ENCODE results near the gene SDR42E2.

GRCh38 chr16:22207715-22208360, 45.5 kb downstream of the SDR42E2 start:
- TF ChIP-seq CTCF (conservative IDR thresholded peaks at IDR 0.05 in 1 of 2, IDR thresholded peaks at IDR 0.05 in 1 of 2; ENCODE audit: low read depth in 1 of 2, low read length in 2 of 2), result no peak
- TF ChIP-seq EZH2 (IDR thresholded peaks at IDR 0.05; ENCODE audit: low read length, missing control alignments), result no peak

Data from fibroblast of lung (primary cell).